Uterus (tissue), 4 donors: ENCODE results near the gene CIAO1. TPM values are rescaled to one million over a fixed set of nuclear protein-coding genes. Genes with fewer than 3 reads are reported as not detected.
A peak's percentile ranks its signal among the peaks of the same experiment; 100 is the strongest.

Experiments used
- DNase-seq, 2 donors: peaks; one replicate each; pipeline ENCODE4 v3.0.0-alpha.2; 2019 to 2020
- H3K27ac ChIP-seq, 2 donors: fragments of 200-600 bp; sonication (generic); 1 replicate in 1 of 2; 2 replicates in 1 of 2; pipeline ENCODE4 v1.5.1; 2016 to 2018
- H3K27me3 ChIP-seq, 2 donors: fragments of 200-600 bp; sonication (generic); one replicate each; pipeline ENCODE4 v1.5.1; 2018 to 2019; ENCODE audit warnings: control low read depth in 1 of 2
- H3K36me3 ChIP-seq, 2 donors: fragments of 200-600 bp; sonication (generic); one replicate each; pipeline ENCODE4 v1.5.1; 2019; ENCODE audit warnings: control low read depth in 1 of 2
- H3K4me1 ChIP-seq, 2 donors: fragments of 200-600 bp; sonication (generic); one replicate each; pipeline ENCODE4 v1.5.1; 2018 to 2019; ENCODE audit warnings: control low read depth in 1 of 2
- H3K4me3 ChIP-seq, 2 donors: fragments of 200-600 bp; sonication (generic); 1 replicate in 1 of 2; 2 replicates in 1 of 2; pipeline ENCODE4 v1.5.1; 2018 to 2019; ENCODE audit warnings: mild to moderate bottlenecking in 1 of 2
- H3K9me3 ChIP-seq, 2 donors: fragments of 200-600 bp; sonication (generic); one replicate each; pipeline ENCODE4 v1.5.1; 2019; ENCODE audit warnings: control low read depth in 1 of 2
- POLR2A ChIP-seq, 2 donors: fragments of 450-650 bp; IDR thresholded peaks; one replicate each; pipeline ENCODE4 v1.6.1; 2016; ENCODE audit warnings: antibody characterized with exemption in 2 of 2, mild to moderate bottlenecking in 1 of 2, moderate library complexity in 1 of 2
- intact Hi-C: fragments of 100-400 bp; cut with DNase I; formaldehyde crosslinking; loops from one replicate; pipeline ENCODE4 v1.15.1; 2023; ENCODE audit warnings: low total_unique reads
- total RNA-seq, 4 donors: library from RNA; depleted of rRNA in 3 of 4; stranded (reverse); fragments of >200 nt in 3 of 4; gene quantifications; one replicate each; pipeline versions ENCODE4 v1.1.0 to v1.2.4, GENCODE V29; 2014 to 2023
- TF ChIP-seq, protein P1 (sequence below), 4 experiments: fragments of 200-600 bp in 2 of 4; fragments of 450-650 bp in 2 of 4; sonication (generic) in 2 of 4; IDR thresholded peaks; one replicate each; pipeline ENCODE4 v1.5.1; 2016 to 2019; ENCODE audit warnings: antibody characterized with exemption in 4 of 4, mild to moderate bottlenecking in 2 of 4, moderate library complexity in 1 of 4
- donor health status: DM: yes; HTN: yes; CAD: no.

Gene CIAO1
- total RNA-seq, 4 donors from 2014 or later = 60.1 to 113 (median 89.3) TPM

DNA sequence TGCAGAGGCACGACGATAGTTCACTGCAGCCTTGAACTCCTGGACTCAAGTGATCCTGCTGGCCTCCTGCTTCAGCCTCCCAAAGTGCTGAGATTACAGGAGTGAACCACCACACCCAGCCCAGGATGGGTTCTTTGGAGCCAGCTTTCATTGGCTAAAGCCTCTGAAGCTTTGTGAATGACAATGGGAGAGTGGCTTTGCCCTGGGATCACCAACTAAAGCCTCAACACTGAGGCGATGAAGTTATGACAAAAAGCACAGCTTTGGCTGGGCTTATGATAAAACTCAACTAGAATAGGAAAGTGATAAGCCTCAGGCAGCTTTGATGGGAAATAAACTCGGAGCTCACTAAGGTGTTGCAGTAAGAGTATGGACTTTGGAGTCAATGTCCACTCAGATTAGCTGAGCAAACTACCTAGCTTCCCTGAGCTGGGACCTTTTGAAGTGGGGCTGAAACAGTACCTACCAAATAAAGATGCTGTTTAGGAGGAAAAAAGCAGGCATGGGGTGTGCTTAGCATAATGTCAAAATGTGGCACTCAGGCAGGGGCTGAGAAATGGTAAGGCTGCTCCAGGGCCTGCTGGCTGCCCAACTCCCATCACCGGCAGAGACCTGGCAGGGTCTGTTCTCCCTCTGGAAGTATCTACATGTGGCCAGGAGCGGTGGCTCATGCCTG lies 4.6 kb upstream of the CIAO1 start:
- Histone ChIP-seq H3K4me3 (no peak overlapping the region), H3K36me3 (no peaks in the 10 kb centered on the region), H3K27me3 (no peaks in the 10 kb centered on the region), H3K27ac (peak overlapping the region; percentile 62 to 74), H3K9me3 (no peaks in the 10 kb centered on the region), H3K4me1 (peaks cover 6 to 20% of the 10 kb centered on the region in 2 donors)
- no peak for DNase-seq
- intact Hi-C loops = no loop called here
- no peak for TF ChIP-seq POLR2A (IDR thresholded peaks at IDR 0.05)
- TF ChIP-seq, protein P1, sequence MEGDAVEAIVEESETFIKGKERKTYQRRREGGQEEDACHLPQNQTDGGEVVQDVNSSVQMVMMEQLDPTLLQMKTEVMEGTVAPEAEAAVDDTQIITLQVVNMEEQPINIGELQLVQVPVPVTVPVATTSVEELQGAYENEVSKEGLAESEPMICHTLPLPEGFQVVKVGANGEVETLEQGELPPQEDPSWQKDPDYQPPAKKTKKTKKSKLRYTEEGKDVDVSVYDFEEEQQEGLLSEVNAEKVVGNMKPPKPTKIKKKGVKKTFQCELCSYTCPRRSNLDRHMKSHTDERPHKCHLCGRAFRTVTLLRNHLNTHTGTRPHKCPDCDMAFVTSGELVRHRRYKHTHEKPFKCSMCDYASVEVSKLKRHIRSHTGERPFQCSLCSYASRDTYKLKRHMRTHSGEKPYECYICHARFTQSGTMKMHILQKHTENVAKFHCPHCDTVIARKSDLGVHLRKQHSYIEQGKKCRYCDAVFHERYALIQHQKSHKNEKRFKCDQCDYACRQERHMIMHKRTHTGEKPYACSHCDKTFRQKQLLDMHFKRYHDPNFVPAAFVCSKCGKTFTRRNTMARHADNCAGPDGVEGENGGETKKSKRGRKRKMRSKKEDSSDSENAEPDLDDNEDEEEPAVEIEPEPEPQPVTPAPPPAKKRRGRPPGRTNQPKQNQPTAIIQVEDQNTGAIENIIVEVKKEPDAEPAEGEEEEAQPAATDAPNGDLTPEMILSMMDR (IDR thresholded peaks at IDR 0.05) = no peak

DNA sequence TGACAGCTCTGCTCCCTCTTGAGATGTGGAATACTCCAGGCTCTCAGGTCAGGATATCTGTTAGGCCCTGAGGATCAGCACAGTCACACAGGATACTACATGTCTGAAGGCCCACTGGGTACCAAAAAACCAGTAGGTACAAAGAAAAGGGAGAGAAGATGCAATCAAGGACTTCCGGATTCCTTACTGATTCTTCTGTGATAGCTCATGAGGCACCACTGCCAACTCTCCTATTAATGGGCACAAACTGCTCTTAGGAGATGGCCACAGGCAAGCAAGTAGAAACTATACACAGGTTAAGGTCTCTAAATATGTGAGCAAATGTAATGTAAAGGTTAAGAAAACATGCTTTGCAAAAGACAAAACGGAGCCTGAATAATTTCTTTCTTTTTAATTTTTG lies 3.7 kb upstream of the CIAO1 start:
- intact Hi-C loops = no loop called here
- Histone ChIP-seq H3K27me3 (no peaks in the 10 kb centered on the region), H3K4me1 (peaks cover 6 to 20% of the 10 kb centered on the region in 2 donors), H3K27ac (no peak overlapping the region), H3K36me3 (no peaks in the 10 kb centered on the region), H3K9me3 (no peaks in the 10 kb centered on the region), H3K4me3 (no peak overlapping the region)
- no peak for TF ChIP-seq POLR2A (IDR thresholded peaks at IDR 0.05)
- TF ChIP-seq, protein P1 (IDR thresholded peaks at IDR 0.05) = no peak
- DNase-seq = no peak

DNA sequence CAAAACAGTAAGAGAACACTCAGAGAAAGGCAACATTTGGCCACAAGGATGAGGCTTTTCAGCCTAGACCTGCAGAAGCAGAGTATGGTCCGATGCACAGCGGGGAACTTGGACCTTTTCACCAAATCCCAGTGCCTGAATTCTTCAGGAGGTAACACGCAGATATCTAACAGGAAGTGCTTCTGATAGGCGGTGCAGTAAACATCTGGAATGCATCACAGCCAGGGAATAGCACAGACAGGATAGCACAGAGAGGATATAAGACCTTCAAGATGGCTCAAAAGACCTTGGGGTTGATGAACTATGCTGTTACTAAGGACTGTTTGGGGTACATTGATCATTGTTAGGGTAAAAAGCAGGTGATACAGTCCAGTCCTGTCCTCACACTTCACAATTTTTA lies 1.9 kb upstream of the CIAO1 start:
- DNase-seq = no peak
- Histone ChIP-seq H3K4me1 (peaks cover 6 to 17% of the 10 kb centered on the region in 2 donors), H3K9me3 (no peaks in the 10 kb centered on the region), H3K27ac (no peak overlapping the region), H3K36me3 (no peaks in the 10 kb centered on the region), H3K27me3 (no peaks in the 10 kb centered on the region), H3K4me3 (no peak overlapping the region)
- intact Hi-C loops = no loop called here
- no peak for TF ChIP-seq POLR2A (IDR thresholded peaks at IDR 0.05)
- TF ChIP-seq, protein P1 (IDR thresholded peaks at IDR 0.05) = no peak

DNA sequence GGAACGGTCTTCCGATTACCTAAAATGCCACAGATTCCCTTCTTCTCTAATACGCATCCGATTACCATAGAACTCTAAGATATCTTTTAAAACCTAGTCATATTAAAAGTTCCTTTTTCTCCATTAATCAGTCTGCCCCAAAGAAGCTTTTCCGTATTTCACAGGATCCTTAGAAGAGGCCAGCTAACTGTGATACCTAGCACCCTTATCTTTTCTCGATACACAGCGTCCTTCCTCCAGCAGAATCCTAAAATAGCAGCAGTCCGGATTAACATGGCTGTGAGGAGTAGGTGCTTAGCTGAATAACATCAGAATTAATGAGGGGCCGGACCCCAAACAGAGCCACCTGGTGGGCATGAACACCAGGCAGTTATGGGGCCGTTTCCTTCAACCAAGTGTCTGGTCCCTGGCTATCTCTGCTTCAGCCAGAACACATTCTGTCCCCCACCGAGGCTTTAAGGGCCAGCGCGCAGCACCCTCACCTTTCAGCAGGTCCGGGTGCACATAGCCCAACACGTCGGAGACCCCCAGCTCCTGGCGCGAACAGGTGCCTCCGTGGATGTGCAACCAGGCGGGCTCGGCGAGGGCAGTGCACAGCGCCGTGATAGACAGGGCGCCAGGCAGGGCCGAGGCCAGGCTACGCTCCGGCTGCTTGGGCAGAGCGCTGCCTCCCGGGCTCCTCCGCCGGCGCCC lies 1.2 kb upstream of the CIAO1 start:
- Histone ChIP-seq H3K27ac (peak overlapping the region; percentile 46 to 87), H3K27me3 (no peaks in the 10 kb centered on the region), H3K4me1 (peaks cover 6 to 13% of the 10 kb centered on the region in 2 donors), H3K36me3 (no peaks in the 10 kb centered on the region), H3K9me3 (no peaks in the 10 kb centered on the region), H3K4me3 (peak overlapping the region; percentile 97 to 99)
- no peak for DNase-seq
- intact Hi-C loops = no loop called here
- TF ChIP-seq POLR2A (IDR thresholded peaks at IDR 0.05) = no peak
- TF ChIP-seq, protein P1 (IDR thresholded peaks at IDR 0.05) = peak in 1 of 4 experiments; percentile 22

DNA sequence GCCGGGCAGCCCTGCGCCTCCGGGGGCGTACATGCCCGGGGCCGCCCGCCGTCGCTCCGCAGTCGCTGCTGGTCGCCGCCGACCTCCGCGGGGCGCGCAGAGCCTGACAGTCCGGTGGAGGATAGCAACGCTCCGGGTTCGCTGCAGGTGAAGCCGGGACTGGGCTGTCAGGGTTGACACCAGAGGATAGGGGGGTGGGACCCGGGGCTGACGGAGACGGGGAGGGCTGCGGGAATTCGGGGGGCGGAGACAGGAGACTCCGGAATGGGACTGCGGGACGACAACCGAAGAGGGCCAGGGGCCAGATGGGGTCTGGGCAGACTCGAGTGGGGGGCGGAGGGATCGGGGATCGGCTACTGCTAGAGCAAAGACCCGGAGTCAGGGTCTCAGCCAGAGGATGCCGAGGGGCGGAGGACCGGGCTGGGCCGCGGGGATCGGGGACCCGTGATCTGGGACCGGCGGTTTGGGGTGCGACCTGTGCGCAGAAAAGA lies 631 bp upstream of the CIAO1 start:
- DNase-seq = no peak
- H3K4me1 ChIP-seq = peaks cover 6 to 13% of the 10 kb centered on the region in 2 donors
- H3K27me3 ChIP-seq = no peaks in the 10 kb centered on the region
- intact Hi-C loops = no loop called here
- no peak for TF ChIP-seq POLR2A (IDR thresholded peaks at IDR 0.05)
- TF ChIP-seq, protein P1 (IDR thresholded peaks at IDR 0.05) = no peak
- peak overlapping the region; percentile 46 to 87 for H3K27ac ChIP-seq
- peak overlapping the region; percentile 97 to 99 for H3K4me3 ChIP-seq
- no peaks in the 10 kb centered on the region for H3K36me3 ChIP-seq
- no peaks in the 10 kb centered on the region for H3K9me3 ChIP-seq
